GM03348 (cell line): ENCODE results near the gene LITAF.
"Not testable (repeated sequence)": the region's sequence is repeated elsewhere in the genome, so short reads cannot be mapped to it uniquely, and the experiment has no call there.

Experiments
- DNase-seq: peaks from one replicate; pipeline ENCODE4 v3.0.0; 2012; ENCODE audit warnings: low spot score

The LITAF gene

DNA sequence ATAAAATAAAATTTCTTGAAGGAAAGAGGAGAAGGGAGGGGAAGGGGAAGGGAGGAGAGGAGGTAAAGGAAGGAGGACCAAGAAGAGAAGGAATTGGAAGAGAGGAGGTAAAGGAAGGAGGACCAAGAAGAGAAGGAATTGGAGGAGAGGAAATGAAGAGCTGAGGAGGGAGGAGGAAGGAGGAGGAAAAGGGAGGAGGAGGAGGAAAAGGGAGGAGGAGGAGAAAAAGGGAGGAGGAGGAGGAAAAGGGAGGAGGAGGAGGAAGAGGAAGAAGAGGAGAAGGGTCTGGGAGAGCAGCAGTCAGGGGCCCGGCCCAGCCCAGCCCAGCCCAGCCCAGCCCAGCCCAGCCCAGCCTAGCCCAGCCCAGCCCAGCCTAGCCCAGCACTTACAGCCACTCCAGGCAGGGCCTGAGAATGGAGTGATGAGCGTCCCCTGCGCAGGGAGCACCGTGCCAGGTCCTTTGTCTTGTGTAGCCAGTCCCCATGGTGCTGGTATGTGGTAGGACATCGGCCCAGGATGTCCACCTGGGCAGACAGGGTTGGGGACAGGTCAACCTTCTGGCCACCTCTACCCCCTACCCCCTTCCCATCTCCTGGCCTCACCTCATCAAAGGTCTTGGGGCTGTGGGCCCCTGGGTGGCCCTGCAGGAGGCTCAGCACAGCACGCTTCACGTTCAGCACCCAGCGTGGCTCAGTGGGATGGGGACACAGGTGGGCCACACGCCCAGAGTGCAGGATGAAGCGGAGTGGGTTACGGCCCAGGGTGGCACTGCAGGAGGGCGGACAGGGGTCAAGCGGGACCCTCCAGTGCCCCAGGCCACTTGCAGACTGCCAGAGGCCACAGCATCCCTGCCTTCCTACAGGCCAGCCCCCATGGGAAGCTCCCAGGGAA lies 70.9 kb downstream of the LITAF start:
- DNase-seq = no peak

DNA sequence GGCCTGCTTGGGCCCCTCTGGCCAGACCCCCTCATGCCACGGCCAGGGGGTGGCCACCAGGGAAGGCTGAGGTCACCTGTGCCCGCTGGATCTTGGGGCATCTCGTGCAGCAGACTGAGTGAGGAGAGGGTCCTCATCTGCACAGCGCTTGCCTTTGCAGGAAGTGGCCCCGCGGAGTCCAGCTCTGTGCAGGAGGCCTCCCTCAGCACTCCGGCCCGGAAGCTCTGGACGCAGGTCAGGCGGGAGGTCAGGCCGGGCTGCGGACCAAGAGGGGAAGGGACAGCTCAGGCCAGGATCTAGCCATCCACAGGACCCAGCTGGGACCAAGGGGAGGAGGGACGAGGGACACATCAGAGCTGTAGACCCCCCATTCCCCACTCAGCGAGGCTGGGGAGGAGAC lies 72.4 kb downstream of the LITAF start:
- no peak for DNase-seq

DNA sequence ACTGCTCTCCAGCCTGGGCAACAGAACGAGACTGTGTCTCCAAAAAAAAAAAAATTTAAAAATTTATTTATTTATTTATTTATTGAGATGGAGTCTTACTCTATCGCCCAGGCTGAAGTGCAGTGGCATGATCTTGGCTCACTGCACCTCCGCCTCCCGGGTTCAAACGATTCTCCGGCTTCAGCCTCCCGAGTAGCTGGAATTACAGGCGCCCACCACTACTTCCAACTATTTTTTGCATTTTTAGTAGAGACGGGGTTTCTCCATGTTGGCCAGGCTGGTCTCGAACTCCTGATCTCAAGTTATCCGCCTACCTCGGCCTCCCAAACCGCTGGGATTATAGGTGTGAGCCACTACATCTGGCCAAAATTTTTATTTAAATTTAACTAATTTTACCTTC lies 73.4 kb downstream of the LITAF start:
- DNase-seq = not testable (repeated sequence)

DNA sequence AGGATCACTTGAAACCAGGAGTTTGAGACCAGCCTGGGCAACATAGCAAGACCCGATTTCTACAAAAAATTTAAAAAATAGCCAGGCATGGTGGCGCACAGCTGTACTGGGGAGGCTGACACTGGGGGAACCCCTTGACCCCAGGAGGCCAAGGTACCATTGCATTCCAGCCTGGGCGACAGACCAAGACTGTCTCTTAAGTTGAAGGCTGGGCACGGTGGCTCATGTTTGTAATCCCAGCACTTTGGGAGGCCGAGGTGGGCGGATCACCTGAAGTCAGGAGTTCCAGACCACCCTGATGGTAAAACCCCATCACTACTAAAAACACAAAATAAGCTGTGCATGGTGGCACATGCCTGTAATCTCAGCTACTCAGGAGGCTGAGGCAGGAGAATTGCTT lies 74.9 kb downstream of the LITAF start:
- no peak for DNase-seq

DNA sequence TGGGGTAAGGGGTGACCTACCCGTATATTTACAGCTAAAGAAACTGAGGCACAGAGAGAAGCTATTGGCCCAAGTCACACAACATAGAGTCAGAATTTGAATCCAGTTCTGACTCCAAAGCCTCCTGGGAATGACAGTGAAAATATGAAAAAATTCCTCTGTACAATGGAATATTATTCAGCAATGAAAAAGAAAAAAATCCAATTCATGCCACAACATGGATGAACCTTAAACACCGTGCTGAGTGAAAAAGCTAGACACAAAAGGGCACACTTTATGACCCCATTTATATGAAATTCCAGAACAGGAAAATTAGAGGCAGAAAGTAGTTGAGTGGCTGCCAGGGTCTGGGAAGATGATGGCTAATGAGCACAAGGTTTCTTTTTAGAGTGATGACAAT lies 75.4 kb downstream of the LITAF start:
- no peak for DNase-seq

DNA sequence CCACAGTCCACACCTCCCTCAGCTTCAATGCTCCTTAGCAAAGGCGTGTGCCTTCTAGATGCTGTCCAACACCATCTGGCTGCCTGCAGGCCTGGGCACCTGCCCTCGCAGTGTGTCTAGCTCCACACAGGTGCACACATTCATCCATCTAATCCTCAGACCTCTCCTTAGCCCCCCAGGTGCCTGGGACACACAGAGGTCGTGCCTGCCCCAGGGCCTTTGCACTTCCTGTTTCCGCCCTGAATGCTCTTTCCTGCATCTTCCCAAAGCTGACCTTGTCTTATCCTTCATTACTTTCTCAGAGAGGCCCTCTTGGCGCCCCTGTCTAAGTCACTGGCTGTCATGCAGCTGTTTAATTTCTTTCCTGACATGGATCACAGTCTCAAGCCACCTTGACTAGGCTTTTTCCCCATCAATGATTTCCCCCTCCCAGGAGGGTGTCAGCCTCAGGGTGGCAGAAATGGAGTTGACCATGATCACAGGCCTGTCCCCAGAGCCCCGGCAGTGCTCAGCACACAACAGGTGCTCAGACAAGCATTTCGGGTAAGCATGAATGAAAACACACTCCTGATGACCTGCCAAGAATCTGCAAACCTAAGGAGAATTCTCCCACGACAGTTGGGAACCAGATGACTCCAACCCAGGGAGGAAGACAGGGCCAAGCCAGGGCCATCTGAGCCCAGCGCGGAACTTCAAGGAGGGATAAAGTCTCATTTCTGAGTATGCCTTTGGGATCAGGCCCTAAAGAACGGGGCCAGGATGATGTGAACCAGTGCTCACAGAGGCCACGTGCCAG lies 76.3 kb downstream of the LITAF start:
- no peak for DNase-seq

DNA sequence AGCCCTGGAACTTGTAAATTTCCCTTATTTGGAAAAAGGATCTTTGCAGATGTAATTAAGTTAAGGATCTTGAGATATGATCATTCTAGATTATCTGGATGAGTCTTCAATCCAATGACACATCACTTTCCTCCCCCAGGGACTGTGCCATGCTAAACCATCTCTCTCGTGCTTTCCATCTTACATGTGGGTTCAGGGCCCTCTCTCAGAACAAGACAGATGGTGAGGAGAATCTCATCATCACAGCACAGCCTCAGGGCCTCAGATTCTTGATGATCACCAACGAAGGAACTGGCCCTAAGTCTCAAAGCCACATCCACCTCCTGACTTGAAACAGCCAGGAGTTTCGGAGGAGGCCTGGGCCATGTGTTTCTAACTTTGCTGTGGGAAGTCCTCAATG lies 78.7 kb downstream of the LITAF start:
- DNase-seq = no peak

DNA sequence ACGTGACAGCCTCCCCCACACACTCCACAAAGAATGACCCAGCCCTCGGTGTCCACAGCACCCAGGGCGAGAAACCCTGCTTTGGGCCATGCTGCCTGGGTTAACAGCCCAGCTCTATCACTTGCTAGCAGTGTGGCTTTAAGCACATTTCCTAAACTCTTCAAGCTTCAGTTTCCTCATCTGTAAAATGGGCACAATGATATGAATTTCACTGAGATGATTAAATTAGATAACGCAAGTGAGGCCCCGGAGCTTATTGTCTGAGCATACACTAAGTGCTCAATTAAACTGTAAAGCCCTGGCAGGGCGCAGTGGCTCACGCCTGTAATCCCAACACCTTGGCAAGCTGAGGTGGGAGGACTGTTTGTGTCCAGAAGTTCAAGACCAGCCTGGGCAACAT lies 79.4 kb downstream of the LITAF start:
- DNase-seq = no peak

DNA sequence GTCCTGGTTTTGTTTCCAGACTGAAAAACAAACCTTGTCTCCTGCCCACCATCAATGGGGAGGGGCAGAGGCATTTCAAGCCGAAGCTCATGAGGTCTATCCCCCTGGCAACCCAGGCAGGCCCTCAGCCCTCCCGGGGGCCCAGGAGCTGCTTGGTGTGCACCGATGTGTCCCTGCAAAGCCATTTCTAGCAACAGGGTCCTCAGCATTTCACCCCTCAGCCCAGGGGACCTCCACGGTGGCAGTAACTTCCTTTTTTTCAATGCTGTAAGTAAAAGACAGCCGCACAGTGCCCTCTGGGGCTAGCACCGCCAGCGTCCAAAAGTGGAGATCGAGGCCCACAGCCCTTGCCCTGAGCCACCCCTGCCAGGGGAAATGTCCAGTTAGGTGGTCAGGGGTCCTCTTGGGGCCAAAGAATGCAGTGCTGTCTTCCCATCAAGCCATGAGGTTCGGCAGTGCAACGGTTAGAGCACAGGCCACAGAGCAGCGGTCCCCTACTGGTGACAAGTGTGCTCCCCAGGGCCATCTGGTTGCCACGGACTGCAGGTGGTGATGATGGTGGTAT lies 79.9 kb downstream of the LITAF start:
- no peak for DNase-seq

DNA sequence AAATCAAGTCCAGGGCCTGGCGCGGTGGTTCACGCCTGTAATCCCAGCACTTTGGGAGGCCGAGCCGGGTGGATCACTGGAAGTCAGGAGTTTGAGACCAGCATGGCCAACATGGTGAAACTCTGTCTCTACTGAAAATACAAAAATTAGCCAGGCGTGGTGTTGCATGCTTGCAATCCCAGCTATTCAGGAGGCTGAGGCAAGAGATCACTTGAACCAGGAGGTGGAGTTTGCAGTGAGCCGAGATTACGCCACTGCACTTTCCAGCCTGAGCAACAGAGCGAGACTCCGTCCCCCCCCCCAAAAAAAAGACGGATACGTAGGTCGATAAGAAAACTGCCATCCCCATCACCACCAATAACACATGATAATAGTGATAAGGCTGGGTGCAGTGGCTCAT lies 82.5 kb downstream of the LITAF start:
- DNase-seq = not testable (repeated sequence)

DNA sequence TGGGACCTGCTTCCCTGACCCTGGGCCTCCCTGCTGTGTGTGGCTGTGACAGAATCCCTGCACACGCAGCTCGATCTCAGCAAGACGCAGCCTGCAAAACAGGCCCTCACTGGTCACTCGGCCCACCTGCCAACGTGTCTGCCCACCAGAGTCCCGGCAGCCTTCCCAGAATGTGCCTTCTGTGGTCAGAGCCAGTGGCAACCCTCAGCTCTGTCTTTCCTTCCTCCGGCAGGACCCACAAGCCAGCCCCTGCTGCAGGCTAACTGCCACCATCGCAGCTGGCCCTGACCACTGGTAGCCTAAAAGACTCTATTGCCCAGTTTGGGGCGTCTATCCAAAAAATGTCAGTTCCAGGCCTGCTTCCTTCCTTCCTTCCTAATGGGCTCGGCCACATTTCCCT lies 83.2 kb downstream of the LITAF start:
- no peak for DNase-seq

DNA sequence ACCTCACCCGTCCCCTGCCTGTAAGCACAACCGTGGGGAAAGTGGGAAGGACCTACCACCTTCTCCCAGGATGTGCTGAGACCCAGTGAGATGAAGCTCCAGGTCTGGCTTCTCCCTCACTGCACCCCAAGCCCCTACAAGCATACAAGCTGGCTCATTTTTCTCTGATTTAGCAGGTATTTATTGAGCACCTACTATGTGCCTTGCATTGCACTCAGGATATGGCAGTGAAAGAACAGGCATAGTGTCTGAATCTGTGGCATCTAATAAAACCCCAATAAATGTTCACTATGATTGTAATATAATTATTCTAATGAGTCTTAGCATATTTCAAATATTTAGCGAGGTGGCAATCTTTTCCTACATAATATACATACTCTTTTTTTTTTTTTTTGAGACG lies 84.5 kb downstream of the LITAF start:
- DNase-seq = no peak

DNA sequence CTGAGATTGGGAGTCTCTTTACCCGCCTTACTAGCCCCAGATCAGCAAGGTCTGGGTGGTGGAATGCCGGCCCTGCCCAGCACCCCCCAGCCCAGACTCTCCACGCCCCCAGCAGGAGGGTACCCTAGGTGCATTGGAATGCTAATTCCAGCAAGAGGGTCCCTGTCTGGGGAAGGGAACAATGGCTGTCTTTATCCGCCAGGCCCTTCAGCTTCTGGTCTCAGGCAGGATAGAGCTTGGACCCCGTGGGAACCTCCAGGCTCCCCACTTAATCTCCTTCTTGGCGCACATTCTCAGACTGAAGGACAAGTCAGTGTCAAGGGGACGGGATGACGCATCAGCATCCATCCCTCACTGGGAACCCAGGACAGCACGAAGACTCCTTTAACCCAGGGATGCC lies 85.1 kb downstream of the LITAF start:
- no peak for DNase-seq

DNA sequence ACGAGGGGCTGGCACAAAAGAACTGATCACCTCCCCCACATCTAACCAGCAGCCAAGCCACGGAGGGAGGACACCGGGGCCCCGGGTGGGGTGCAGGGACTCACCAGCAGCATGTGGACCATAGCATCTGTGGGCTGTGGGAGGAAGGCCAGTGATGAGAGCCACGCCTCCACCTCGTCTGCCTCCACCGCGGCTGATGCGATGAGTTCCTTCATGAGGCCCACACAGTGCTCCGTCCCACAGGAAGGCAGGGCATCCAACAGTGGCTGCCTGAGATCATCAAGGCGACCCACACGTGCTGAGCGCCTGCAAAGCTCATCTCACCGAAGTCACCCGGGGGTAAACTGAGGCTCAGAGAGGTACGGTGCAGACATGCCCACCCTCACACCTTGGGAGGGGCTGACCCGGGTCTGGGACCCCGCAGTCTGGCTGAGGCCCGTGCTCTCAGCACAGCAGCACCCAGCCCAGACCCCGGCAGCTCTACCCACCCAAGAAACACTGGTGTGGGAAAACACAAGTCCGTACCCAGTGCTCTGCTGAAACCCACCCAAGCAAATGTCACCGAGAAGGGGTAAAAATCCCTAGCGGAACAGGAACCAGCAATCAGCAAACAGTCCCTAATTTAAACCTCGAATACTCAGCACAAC lies 85.9 kb downstream of the LITAF start:
- DNase-seq = no peak

DNA sequence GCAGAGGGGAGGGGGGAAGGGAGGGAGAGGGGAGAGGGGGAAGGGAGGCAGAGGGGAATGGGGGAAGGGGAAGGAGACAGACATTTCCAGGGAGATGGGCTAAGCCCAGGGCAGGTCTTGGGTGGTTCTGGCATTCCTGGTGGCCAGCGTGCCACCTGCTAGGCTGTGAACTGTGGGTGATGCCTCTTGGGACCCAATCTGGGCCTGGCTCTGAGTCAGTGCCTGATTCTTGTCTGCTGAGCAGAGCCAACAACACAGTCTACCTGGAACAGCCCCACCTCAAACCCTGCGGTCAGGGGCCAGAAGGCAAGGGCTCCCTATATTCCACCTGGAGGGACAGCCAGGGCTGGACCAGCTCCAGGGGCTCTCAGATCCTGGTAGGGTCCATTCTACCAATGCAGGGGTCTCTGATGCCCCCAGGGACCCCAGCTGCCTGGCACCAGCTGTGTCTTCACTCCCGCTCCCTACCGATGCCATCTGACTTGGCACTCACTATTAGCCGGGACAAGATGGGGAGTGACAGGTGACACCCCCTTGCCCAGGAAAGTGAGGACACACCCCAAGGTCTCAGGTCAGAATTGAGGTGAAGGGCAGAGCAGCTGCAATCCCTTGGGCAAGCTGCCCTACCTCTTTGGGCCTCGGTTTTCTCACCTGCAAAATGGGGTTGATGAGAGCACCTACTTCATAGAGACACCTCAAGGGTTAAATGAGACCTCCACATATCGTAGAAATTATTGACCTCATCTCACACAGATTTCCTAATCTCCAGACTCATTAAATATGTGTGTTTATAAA lies 87.2 kb downstream of the LITAF start:
- no peak for DNase-seq

DNA sequence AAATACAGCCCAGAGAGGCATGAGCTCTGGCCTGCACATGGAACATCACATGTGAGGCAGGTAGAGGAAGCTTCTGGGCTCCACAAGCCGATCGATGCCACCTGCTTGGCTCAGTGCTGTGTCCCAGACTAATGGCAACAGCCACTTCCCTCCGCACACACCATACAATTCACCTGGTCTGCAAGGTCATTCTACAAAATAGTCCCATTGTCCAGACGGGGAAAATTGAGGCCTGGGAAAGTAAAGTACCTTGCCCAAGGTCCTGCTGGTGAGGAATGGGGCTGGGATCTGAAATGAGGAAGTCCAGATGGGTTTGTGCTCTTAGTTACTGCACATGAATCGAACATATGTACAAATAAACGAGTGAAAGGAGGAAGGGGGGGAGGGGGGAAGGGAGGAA lies 88.0 kb downstream of the LITAF start:
- DNase-seq = no peak

DNA sequence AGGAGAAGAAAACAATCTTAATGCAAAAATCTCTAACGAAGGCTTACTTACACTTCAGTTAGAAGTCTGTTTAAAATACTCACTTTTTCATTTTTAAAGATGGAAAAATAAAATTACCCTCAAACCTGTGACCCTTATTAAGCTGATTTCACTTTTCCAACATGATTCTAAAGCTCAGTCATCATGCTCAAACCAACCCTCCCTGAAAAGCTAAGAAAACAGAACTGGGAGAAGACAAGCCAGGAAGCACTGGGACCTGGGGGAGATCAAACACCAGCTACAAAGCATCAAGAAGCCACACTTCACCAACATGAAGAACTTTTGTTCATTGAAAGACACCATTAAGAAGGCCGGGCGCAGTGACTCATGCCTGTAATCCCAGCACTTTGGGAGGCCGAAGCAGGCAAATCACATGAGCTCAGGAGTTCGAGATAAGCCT lies 88.8 kb downstream of the LITAF start:
- DNase-seq = no peak
